Calu3 (cell line): ENCODE results near the gene SLC26A9. TPM values are rescaled to one million over a fixed set of nuclear protein-coding genes. Genes with fewer than 3 reads are reported as not detected.
A peak's percentile ranks its signal among the peaks of the same experiment; 100 is the strongest.

Source experiments
- BruUV-seq: library from RNA; stranded (reverse); fragments of 400-500 nt; replicated peaks from 2 replicates; lab custom pipeline; 2021; lab: Mats Ljungman, UMichigan
- CTCF ChIA-PET: fragments of 300-600 bp; sonication (Branson Sonifier 250); formaldehyde crosslinking; loops from one replicate; lab custom pipeline; 2022; ENCODE audit warnings: antibody characterized with exemption; lab: Charles Lee
- DNase-seq: peaks from one replicate; pipeline ENCODE4 v3.0.0; 2022
- H3K27ac Mint-ChIP-seq: one replicate; pipeline ENCODE4 v1.8.0; 2022; ENCODE audit warnings: mixed read lengths; ENCODE audit not compliant: unreplicated experiment
- H3K27me3 Mint-ChIP-seq: one replicate; pipeline ENCODE4 v1.8.0; 2022; ENCODE audit warnings: mixed read lengths; ENCODE audit not compliant: unreplicated experiment
- H3K36me3 Mint-ChIP-seq: one replicate; pipeline ENCODE4 v1.8.0; 2022; ENCODE audit warnings: mild to moderate bottlenecking, moderate library complexity, mixed read lengths; ENCODE audit not compliant: insufficient read depth, unreplicated experiment
- H3K4me1 Mint-ChIP-seq: one replicate; pipeline ENCODE4 v1.8.0; 2022; ENCODE audit warnings: mild to moderate bottlenecking, low read depth, mixed read lengths; ENCODE audit not compliant: unreplicated experiment
- H3K4me3 Mint-ChIP-seq: one replicate; pipeline ENCODE4 v1.8.0; 2022; ENCODE audit warnings: mild to moderate bottlenecking, low read depth, moderate library complexity, mixed read lengths; ENCODE audit not compliant: unreplicated experiment
- H3K9me3 Mint-ChIP-seq: one replicate; pipeline ENCODE4 v1.8.0; 2022; ENCODE audit warnings: low read depth, mixed read lengths; ENCODE audit not compliant: unreplicated experiment
- intact Hi-C: fragments of 100-400 bp; cut with micrococcal nuclease; formaldehyde crosslinking; loops from one replicate; pipeline ENCODE4 v1.10.0; 2022; ENCODE audit not compliant: unreplicated experiment
- total RNA-seq: library from RNA; stranded (reverse); gene quantifications from 2 replicates; pipeline ENCODE4 v1.2.3, GENCODE V29; 2022
- TF ChIP-seq, protein P1 (sequence below): fragments of 200-600 bp; IDR thresholded peaks from one replicate; pipeline ENCODE4 v1.8.0; 2022; ENCODE audit warnings: antibody characterized with exemption; ENCODE audit not compliant: unreplicated experiment

SLC26A9 gene
- total RNA-seq, 1 experiment from 2014 or later = 7.6 TPM

DNA sequence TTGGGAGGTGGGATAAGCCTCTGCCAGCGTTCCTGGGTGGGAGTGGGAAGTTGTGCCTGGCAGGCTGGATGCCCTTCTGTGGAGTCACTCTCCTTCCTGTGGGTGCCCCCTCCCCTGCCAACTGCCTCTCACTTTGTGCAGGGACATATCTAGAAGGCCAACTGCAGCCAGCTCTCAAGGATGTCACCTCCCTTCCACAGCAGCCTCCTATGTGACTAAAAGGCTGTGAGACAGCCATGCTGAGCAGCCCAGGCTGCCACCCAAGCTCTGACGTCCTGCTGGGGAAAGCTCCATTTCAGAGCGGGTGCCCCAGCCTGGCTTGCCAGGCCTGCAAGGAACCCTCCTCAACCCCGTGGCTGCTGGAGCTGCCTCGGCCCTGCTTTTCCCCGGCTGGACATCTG lies 19.6 kb upstream of the SLC26A9 start:
- H3K27ac Mint-ChIP-seq = peak overlapping the region; percentile 43
- TF ChIP-seq, protein P1, sequence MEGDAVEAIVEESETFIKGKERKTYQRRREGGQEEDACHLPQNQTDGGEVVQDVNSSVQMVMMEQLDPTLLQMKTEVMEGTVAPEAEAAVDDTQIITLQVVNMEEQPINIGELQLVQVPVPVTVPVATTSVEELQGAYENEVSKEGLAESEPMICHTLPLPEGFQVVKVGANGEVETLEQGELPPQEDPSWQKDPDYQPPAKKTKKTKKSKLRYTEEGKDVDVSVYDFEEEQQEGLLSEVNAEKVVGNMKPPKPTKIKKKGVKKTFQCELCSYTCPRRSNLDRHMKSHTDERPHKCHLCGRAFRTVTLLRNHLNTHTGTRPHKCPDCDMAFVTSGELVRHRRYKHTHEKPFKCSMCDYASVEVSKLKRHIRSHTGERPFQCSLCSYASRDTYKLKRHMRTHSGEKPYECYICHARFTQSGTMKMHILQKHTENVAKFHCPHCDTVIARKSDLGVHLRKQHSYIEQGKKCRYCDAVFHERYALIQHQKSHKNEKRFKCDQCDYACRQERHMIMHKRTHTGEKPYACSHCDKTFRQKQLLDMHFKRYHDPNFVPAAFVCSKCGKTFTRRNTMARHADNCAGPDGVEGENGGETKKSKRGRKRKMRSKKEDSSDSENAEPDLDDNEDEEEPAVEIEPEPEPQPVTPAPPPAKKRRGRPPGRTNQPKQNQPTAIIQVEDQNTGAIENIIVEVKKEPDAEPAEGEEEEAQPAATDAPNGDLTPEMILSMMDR = no peak
- peaks cover 46% of the 10 kb centered on the region for H3K4me1 Mint-ChIP-seq
- no peak overlapping the region for H3K4me3 Mint-ChIP-seq
- DNase-seq = no peak
- no TSS peak for BruUV-seq
- no peaks in the 10 kb centered on the region for H3K27me3 Mint-ChIP-seq
- no peaks in the 10 kb centered on the region for H3K36me3 Mint-ChIP-seq
- CTCF ChIA-PET = interaction anchor here (1.4 to 2.6 kb wide), 2 partner anchors 14 to 19 kb away, joined by 4 to 18 read pairs; partner anchors contain the start of gene SLC26A9
- intact Hi-C loops = no loop called here
- H3K9me3 Mint-ChIP-seq = no peaks in the 10 kb centered on the region

DNA sequence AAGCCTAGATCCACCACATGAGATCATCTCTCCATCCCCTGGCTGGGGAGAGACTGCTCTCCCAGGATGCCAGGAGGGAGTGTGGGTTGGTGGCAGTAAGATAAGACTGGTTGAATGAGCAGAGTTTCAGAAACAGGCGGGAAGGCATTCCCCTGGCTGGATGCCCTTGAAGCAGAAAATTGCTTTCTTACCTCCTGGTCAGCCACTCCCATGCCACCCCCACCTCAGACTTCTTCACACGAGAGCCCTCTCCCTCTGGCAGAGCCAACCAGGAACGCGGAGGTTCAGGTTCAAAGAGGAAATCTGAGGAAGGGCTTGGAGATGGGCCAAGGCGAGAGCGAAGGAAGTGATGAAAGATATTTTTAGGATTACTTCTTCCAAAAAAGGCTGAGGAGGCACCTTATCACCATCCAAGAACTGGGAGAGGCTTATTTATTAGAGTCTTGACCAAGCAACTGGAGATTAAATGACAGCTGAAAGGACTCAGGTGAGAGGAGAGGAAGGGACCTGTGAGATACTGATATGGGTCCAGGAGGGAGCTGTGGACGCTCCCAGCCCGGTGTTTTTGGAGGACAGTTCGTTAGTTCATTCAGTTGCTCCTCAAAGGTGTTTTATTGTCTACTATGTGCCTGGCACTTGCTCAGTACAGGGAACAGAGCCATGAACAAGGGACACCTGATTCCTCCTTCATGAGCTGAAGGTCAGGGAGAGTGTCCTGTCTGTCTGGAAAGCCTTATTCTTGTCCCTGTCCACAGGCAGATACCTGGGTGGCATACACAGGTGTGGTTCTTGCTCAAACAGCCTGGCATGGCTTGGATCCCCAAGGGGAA lies 18.9 kb upstream of the SLC26A9 start:
- H3K4me1 Mint-ChIP-seq = peaks cover 44% of the 10 kb centered on the region
- peak overlapping the region; percentile 43 for H3K27ac Mint-ChIP-seq
- peaks cover 3% of the 10 kb centered on the region for H3K27me3 Mint-ChIP-seq
- DNase-seq = peak; percentile 86
- no peaks in the 10 kb centered on the region for H3K9me3 Mint-ChIP-seq
- intact Hi-C loops = no loop called here
- H3K36me3 Mint-ChIP-seq = no peaks in the 10 kb centered on the region
- CTCF ChIA-PET = interaction anchor here (1.3 to 2.6 kb wide), 3 partner anchors 9 to 19 kb away, joined by 4 to 18 read pairs (median 4); partner anchors contain the start of gene SLC26A9
- BruUV-seq = no TSS peak
- TF ChIP-seq, protein P1 = no peak
- no peak overlapping the region for H3K4me3 Mint-ChIP-seq

DNA sequence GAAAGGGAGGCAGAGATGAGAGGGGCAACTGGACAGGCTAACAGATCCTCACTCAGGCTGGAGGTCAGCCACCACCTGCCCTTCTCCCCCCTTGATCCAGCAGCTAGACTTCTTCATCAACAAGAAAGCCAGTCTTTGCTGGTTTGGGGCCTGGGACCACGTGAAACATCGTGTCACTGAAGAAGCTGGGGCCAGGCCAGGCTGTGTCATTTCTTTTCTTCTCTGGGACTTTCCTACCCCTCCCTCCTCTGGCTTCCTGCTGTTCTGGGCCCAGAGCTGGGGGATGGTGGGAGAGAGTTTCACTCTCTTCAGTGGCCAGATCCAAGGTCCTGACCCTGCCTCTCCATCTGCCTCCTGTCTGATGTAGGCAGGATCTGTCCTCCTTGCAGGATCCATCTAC lies 18.1 kb upstream of the SLC26A9 start:
- CTCF ChIA-PET = interaction anchor here (1.3 to 2.6 kb wide), 2 partner anchors 10 to 16 kb away, joined by 4 to 18 read pairs; no protein-coding TSS in a partner anchor
- BruUV-seq = no TSS peak
- Mint-ChIP-seq H3K4me3 (no peak overlapping the region), H3K36me3 (no peaks in the 10 kb centered on the region), H3K27me3 (peaks cover 11% of the 10 kb centered on the region), H3K27ac (peak overlapping the region; percentile 43), H3K4me1 (peaks cover 44% of the 10 kb centered on the region), H3K9me3 (no peaks in the 10 kb centered on the region)
- intact Hi-C loops = no loop called here
- peak; percentile 49 for DNase-seq
- TF ChIP-seq, protein P1 = no peak

DNA sequence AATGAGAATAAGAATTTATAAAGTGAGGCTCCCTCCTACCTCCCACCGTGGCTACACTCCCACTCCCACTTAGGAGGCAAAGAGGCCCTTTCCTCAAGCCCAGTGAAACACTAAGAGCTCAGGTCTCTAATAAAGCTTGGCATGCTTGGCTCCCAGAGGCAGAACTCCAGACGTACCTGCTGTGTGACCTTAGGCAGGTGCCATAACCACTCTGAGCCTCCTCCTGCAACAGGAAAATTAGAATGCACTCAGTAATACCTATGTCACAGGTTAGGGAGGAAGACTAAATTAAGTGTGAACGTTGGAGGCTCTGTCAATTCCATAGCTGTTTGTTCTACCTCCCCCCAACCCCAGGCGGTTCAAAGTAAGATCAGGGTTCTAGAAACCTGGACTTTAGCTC lies 16.5 kb upstream of the SLC26A9 start:
- Mint-ChIP-seq H3K27ac (no peak overlapping the region), H3K9me3 (no peaks in the 10 kb centered on the region), H3K4me3 (no peak overlapping the region), H3K4me1 (peaks cover 52% of the 10 kb centered on the region), H3K36me3 (no peaks in the 10 kb centered on the region), H3K27me3 (peaks cover 27% of the 10 kb centered on the region)
- CTCF ChIA-PET = no interaction called here
- no TSS peak for BruUV-seq
- intact Hi-C loops = no loop called here
- TF ChIP-seq, protein P1 = no peak
- no peak for DNase-seq
